ENCODE results near the gene PRPH2. TPM values are rescaled to one million over a fixed set of nuclear protein-coding genes. Genes with fewer than 3 reads are reported as not detected.
A peak's percentile ranks its signal among the peaks of the same experiment; 100 is the strongest.

PRPH2 gene
- total and polyA plus RNA-seq, 2 of the 13 experiments (the other 11 are each of a cell fraction or from before 2014, with no cell fraction given), result 0.03 to 0.04 TPM

GRCh38 chr6:42745640-42746462 lies 23.5 kb upstream of the PRPH2 start, which contains the start of gene TBCC (continued):
- TF ChIP-seq POGZ (CRISPR knock-in tag; IDR thresholded peaks at IDR 0.05) (peak; percentile 56), EP300 (IDR thresholded peaks at IDR 0.05; ENCODE audit: low read depth in 2 of 2, low read length in 2 of 2) (0 out of 4 replicates have a peak, but pooled peaks of 1 of the 2 experiments have one; percentile 15), EP300 (CRISPR knock-in tag; IDR thresholded peaks at IDR 0.05; ENCODE audit: borderline replicate concordance) (0 out of 2 replicates have a peak, but pooled peaks have one; percentile 35), SP1 (IDR thresholded peaks at IDR 0.05) (no peak), SP1 (CRISPR knock-in tag; IDR thresholded peaks at IDR 0.05) (peak; percentile 61; the same call in 1 of the 2 replicates), AHR (CRISPR knock-in tag; IDR thresholded peaks at IDR 0.05) (peak; percentile 43), CREM (IDR thresholded peaks at IDR 0.05) (peak; percentile 83), CREM (CRISPR knock-in tag; IDR thresholded peaks at IDR 0.05) (no peak), ZSCAN5A (CRISPR knock-in tag; IDR thresholded peaks at IDR 0.05; ENCODE audit: borderline replicate concordance) (peak; percentile 70; the same call in 1 of the 2 replicates), CENPX (CRISPR knock-in tag; IDR thresholded peaks at IDR 0.05) (no peak), ZMAT5 (CRISPR knock-in tag; IDR thresholded peaks at IDR 0.05; ENCODE audit: borderline replicate concordance, low read depth) (no peak), YY1 (IDR thresholded peaks at IDR 0.05; ENCODE audit: insufficient read depth, insufficient replicate concordance, low read depth, low read length) (peak; percentile 96), IKZF5 (CRISPR knock-in tag; IDR thresholded peaks at IDR 0.05) (no peak; the same call in none of the 2 replicates), NONO (IDR thresholded peaks at IDR 0.05) (no peak), NONO (CRISPR knock-in tag; conservative IDR thresholded peaks at IDR 0.05) (peak; percentile 63; the same call in 1 of the 2 replicates), NR1H2 (CRISPR knock-in tag; IDR thresholded peaks at IDR 0.05; ENCODE audit: borderline replicate concordance, low read depth) (no peak), KDM3A (CRISPR knock-in tag; IDR thresholded peaks at IDR 0.05; ENCODE audit: low read depth) (peak; percentile 72; the same call in 1 of the 2 replicates), ZNF816 (CRISPR knock-in tag; IDR thresholded peaks at IDR 0.05; ENCODE audit: borderline replicate concordance) (no peak)
- TF ChIP-seq, protein P1, sequence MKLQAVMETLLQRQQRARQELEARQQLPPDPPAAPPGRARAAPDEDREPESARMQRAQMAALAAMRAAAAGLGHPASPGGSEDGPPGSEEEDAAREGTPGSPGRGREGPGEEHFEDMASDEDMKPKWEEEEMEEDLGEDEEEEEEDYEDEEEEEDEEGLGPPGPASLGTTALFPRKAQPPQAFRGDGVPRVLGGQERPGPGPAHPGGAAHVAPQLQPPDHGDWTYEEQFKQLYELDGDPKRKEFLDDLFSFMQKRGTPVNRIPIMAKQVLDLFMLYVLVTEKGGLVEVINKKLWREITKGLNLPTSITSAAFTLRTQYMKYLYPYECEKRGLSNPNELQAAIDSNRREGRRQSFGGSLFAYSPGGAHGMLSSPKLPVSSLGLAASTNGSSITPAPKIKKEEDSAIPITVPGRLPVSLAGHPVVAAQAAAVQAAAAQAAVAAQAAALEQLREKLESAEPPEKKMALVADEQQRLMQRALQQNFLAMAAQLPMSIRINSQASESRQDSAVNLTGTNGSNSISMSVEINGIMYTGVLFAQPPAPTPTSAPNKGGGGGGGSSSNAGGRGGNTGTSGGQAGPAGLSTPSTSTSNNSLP (IDR thresholded peaks at IDR 0.05; ENCODE audit: low read depth, low read length), result peak; percentile 27; the same call in 1 of the 2 replicates
- TF ChIP-seq, protein P2, sequence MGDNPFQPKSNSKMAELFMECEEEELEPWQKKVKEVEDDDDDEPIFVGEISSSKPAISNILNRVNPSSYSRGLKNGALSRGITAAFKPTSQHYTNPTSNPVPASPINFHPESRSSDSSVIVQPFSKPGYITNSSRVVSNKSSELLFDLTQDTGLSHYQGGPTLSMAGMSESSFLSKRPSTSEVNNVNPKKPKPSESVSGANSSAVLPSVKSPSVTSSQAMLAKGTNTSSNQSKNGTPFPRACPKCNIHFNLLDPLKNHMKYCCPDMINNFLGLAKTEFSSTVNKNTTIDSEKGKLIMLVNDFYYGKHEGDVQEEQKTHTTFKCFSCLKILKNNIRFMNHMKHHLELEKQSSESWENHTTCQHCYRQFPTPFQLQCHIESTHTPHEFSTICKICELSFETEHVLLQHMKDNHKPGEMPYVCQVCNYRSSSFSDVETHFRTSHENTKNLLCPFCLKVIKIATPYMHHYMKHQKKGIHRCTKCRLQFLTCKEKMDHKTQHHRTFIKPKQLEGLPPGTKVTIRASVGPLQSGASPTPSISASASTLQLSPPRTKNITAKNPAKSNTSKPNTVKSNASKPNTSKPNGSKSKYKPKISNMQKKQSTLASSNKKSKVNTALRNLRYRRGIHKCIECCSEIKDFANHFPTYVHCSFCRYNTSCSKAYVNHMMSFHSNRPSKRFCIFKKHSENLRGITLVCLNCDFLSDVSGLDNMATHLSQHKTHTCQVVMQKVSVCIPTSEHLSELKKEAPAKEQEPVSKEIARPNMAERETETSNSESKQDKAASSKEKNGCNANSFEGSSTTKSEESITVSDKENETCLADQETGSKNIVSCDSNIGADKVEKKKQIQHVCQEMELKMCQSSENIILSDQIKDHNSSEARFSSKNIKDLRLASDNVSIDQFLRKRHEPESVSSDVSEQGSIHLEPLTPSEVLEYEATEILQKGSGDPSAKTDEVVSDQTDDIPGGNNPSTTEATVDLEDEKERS (CRISPR knock-in tag; IDR thresholded peaks at IDR 0.05), result no peak
- TF ChIP-seq, protein P3, sequence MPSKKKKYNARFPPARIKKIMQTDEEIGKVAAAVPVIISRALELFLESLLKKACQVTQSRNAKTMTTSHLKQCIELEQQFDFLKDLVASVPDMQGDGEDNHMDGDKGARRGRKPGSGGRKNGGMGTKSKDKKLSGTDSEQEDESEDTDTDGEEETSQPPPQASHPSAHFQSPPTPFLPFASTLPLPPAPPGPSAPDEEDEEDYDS (CRISPR knock-in tag; IDR thresholded peaks at IDR 0.05), result peak; percentile 97
